Gastrocnemius medialis (tissue), 4 donors: Measurements from ENCODE around the gene SORD.

Experiments used
- POLR2A ChIP-seq, 2 donors: fragments of 450-650 bp; IDR thresholded peaks; one replicate each; pipeline ENCODE4 v1.6.1; 2017; ENCODE audit warnings: antibody characterized with exemption in 2 of 2, mild to moderate bottlenecking in 2 of 2, moderate library complexity in 2 of 2
- TF ChIP-seq, protein P1 (sequence below), 5 experiments: fragments of 450-650 bp in 3 of 5; fragments of 200-600 bp in 2 of 5; sonication (generic) in 2 of 5; IDR thresholded peaks in 4 of 5; conservative IDR thresholded peaks in 1 of 5; 1 replicate in 4 of 5; 2 replicates in 1 of 5; pipeline ENCODE4 v1.5.1; 2016 to 2019; ENCODE audit warnings: antibody characterized with exemption in 5 of 5, mild to moderate bottlenecking in 3 of 5, moderate library complexity in 3 of 5

DNA sequence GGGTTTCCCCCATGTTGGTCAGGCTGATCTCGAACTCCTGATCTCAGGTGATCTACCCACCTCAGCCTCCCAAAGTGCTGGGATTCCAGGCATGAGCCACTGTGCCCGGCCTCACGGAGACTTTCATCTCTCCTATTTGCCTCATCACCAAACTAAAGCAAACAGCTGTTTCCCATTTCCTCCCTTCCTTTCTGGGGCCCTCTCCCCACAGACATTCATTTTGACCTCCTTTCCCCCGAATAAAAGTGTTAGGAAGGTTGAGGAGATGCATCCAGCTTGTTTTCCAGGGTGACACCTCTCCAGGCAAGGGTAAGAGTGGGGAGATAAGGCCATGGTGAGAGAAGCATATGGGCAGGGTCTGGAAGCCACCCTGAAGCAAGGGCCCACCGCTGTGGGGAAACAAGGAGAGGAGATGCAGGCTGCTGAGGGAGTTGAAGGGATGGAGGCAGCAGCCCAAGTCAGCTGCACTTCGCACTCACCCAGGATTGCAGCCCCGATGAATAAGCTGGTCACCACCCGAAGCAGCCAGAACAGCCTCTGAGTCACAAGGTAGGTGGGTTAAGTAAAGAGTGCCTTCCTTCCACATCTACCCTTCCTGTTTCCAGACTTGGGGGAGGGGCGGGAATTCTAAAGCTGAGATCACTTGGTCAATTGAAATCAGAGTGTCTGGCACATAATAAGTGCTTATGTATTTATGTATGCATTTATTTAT is 98.9 kb downstream of the SORD start:
- TF ChIP-seq, protein P1, sequence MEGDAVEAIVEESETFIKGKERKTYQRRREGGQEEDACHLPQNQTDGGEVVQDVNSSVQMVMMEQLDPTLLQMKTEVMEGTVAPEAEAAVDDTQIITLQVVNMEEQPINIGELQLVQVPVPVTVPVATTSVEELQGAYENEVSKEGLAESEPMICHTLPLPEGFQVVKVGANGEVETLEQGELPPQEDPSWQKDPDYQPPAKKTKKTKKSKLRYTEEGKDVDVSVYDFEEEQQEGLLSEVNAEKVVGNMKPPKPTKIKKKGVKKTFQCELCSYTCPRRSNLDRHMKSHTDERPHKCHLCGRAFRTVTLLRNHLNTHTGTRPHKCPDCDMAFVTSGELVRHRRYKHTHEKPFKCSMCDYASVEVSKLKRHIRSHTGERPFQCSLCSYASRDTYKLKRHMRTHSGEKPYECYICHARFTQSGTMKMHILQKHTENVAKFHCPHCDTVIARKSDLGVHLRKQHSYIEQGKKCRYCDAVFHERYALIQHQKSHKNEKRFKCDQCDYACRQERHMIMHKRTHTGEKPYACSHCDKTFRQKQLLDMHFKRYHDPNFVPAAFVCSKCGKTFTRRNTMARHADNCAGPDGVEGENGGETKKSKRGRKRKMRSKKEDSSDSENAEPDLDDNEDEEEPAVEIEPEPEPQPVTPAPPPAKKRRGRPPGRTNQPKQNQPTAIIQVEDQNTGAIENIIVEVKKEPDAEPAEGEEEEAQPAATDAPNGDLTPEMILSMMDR (IDR thresholded peaks at IDR 0.05 in 4 of 5, conservative IDR thresholded peaks at IDR 0.05 in 1 of 5), result no peak
- TF ChIP-seq POLR2A (IDR thresholded peaks at IDR 0.05), result no peak
